HL-60 (cell line): ENCODE data around the gene JAKMIP1.

Source experiments
- GABPA ChIP-seq: IDR thresholded peaks from 2 replicates; pipeline ENCODE4 v1.6.1; 2012; ENCODE audit warnings: low read depth
- POLR2AphosphoS5 ChIP-seq: IDR thresholded peaks from 2 replicates; pipeline ENCODE4 v1.6.1; 2012; ENCODE audit warnings: low read depth
- TF ChIP-seq, protein P1 (sequence below): IDR thresholded peaks from one replicate; pipeline ENCODE4 v1.5.1; 2011; ENCODE audit warnings: low read length, control low read depth, inconsistent platforms; ENCODE audit not compliant: insufficient read depth
- TF ChIP-seq, protein P2 (sequence below): IDR thresholded peaks from 2 replicates; pipeline ENCODE4 v1.6.1; 2012; ENCODE audit warnings: low read depth; ENCODE audit not compliant: insufficient replicate concordance

DNA sequence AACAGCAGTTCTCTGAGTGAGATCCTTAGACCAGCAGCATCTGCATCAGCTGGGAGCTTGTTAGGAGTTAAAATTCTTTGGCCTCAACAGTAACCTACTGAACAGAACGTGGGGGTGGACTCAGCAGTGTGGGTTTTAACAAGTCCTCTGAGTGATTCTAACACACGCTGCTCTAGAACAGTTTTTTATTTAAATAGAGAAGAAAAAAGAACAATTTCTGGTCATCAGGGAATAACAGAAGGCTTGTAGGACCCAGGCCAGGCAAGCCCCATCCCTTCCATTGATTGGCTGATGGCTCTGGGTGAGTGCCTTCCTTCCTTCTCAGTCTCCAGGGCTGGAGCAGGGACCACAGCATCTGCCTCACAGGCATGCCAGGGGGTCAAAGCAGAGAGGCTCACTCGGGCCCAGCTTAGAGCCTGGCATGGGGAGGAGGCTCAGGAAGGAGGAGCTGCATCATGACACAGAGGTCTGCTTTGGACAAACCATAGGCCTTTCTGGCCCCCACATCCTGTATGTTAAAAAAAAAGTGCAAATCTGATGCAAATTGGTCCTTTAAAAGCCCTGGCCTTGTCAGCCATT lies 56.7 kb downstream of the JAKMIP1 start:
- TF ChIP-seq, protein P1, sequence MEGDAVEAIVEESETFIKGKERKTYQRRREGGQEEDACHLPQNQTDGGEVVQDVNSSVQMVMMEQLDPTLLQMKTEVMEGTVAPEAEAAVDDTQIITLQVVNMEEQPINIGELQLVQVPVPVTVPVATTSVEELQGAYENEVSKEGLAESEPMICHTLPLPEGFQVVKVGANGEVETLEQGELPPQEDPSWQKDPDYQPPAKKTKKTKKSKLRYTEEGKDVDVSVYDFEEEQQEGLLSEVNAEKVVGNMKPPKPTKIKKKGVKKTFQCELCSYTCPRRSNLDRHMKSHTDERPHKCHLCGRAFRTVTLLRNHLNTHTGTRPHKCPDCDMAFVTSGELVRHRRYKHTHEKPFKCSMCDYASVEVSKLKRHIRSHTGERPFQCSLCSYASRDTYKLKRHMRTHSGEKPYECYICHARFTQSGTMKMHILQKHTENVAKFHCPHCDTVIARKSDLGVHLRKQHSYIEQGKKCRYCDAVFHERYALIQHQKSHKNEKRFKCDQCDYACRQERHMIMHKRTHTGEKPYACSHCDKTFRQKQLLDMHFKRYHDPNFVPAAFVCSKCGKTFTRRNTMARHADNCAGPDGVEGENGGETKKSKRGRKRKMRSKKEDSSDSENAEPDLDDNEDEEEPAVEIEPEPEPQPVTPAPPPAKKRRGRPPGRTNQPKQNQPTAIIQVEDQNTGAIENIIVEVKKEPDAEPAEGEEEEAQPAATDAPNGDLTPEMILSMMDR = no peak
- TF ChIP-seq POLR2AphosphoS5 (no peak), GABPA (no peak)
- TF ChIP-seq, protein P2, sequence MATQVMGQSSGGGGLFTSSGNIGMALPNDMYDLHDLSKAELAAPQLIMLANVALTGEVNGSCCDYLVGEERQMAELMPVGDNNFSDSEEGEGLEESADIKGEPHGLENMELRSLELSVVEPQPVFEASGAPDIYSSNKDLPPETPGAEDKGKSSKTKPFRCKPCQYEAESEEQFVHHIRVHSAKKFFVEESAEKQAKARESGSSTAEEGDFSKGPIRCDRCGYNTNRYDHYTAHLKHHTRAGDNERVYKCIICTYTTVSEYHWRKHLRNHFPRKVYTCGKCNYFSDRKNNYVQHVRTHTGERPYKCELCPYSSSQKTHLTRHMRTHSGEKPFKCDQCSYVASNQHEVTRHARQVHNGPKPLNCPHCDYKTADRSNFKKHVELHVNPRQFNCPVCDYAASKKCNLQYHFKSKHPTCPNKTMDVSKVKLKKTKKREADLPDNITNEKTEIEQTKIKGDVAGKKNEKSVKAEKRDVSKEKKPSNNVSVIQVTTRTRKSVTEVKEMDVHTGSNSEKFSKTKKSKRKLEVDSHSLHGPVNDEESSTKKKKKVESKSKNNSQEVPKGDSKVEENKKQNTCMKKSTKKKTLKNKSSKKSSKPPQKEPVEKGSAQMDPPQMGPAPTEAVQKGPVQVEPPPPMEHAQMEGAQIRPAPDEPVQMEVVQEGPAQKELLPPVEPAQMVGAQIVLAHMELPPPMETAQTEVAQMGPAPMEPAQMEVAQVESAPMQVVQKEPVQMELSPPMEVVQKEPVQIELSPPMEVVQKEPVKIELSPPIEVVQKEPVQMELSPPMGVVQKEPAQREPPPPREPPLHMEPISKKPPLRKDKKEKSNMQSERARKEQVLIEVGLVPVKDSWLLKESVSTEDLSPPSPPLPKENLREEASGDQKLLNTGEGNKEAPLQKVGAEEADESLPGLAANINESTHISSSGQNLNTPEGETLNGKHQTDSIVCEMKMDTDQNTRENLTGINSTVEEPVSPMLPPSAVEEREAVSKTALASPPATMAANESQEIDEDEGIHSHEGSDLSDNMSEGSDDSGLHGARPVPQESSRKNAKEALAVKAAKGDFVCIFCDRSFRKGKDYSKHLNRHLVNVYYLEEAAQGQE = no peak
